ENCODE measurements around the gene CTNNA2. TPM values are rescaled to one million over a fixed set of nuclear protein-coding genes. Genes with fewer than 3 reads are reported as not detected.

The CTNNA2 gene
- total RNA-seq, 2 donors from 2014 or later: 0.17 to 0.88 TPM

DNA sequence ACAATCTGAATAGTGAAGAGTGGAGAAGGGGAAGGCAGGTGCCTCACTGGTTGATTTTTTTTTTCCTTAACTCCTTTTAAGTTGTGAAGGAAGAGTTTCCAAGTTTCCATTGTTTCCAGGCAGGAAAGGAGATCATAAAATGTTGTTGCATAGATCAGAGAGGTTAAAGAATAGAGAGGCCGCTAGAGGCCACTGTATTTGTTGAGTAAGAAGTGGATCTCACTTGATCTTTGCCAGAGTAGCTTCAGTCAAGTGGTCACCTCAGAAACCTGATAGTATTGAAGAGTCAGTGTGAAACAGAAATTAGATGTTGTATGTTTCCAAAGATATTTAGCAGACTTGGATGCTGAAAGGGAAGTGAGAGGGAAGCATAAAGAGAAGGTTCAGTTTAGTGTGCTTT lies 17.6 kb downstream of the CTNNA2 start:
- no peak overlapping the region for H3K27ac ChIP-seq
- no peaks in the 10 kb centered on the region for H3K36me3 ChIP-seq
- H3K9me3 ChIP-seq: no peaks in the 10 kb centered on the region
- intact Hi-C loops (cut with DNase I): loop anchor here (10.0 kb wide), 1 partner anchor 334 kb away; no protein-coding TSS in a partner anchor
- no peak for DNase-seq
- TF ChIP-seq, protein P1, sequence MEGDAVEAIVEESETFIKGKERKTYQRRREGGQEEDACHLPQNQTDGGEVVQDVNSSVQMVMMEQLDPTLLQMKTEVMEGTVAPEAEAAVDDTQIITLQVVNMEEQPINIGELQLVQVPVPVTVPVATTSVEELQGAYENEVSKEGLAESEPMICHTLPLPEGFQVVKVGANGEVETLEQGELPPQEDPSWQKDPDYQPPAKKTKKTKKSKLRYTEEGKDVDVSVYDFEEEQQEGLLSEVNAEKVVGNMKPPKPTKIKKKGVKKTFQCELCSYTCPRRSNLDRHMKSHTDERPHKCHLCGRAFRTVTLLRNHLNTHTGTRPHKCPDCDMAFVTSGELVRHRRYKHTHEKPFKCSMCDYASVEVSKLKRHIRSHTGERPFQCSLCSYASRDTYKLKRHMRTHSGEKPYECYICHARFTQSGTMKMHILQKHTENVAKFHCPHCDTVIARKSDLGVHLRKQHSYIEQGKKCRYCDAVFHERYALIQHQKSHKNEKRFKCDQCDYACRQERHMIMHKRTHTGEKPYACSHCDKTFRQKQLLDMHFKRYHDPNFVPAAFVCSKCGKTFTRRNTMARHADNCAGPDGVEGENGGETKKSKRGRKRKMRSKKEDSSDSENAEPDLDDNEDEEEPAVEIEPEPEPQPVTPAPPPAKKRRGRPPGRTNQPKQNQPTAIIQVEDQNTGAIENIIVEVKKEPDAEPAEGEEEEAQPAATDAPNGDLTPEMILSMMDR (IDR thresholded peaks at IDR 0.05): no peak
- no peaks in the 10 kb centered on the region for H3K4me1 ChIP-seq
- H3K4me3 ChIP-seq: no peak overlapping the region
- H3K9ac ChIP-seq (ENCODE audit: low read depth in 2 of 2, low read length in 2 of 2): no peak overlapping the region
- no peaks in the 10 kb centered on the region for H3K27me3 ChIP-seq

DNA sequence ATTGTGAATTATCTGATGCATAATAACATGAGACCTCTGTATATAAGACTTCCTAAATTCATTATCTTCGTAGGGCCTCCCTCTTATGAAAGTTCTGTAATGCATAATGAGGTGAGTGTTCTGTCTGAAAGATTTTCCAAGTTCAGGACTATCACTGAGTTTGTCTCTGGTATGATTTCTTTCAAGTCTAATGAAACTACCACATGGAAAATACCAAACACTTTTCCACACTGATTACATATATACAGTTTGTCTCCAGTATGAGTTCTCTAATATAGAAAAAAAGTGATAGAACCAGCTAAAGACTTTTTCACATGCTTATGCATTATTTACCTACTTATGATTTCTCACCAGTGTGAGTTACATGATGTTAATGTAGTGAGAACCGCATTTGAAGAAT lies 34.7 kb downstream of the CTNNA2 start:
- Histone ChIP-seq H3K9ac (ENCODE audit: low read depth in 2 of 2, low read length in 2 of 2) (no peak overlapping the region), H3K27me3 (no peaks in the 10 kb centered on the region), H3K9me3 (no peaks in the 10 kb centered on the region), H3K36me3 (no peaks in the 10 kb centered on the region), H3K27ac (no peak overlapping the region), H3K4me1 (no peaks in the 10 kb centered on the region), H3K4me3 (no peak overlapping the region)
- intact Hi-C loops (cut with DNase I): no loop called here
- TF ChIP-seq, protein P1 (IDR thresholded peaks at IDR 0.05): no peak
- no peak for DNase-seq

DNA sequence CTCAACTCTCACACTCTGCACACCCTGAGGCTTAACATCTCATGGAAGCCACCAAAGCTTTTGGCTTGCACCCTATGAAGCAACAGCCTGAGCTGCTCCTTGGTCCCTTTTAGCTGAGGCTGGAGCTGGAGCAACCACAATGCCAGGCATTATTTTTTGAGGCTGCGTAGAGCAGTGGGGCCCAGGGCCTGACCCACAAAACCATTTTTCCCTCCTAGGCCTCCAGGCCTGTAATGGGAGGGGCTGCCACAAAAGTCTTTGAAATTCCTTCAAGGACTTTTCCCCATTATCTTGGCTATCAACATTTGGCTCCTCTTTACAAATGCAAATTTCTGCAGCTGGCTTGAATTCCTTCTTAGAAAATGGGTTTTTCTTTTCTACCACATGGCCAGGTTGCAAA lies 39.8 kb downstream of the CTNNA2 start:
- H3K4me1 ChIP-seq: no peaks in the 10 kb centered on the region
- DNase-seq: no peak
- TF ChIP-seq, protein P1 (IDR thresholded peaks at IDR 0.05): no peak
- intact Hi-C loops (cut with DNase I): no loop called here
- H3K9ac ChIP-seq (ENCODE audit: low read depth in 2 of 2, low read length in 2 of 2): no peak overlapping the region
- H3K27me3 ChIP-seq: no peaks in the 10 kb centered on the region
- no peaks in the 10 kb centered on the region for H3K36me3 ChIP-seq
- no peak overlapping the region for H3K4me3 ChIP-seq
- no peaks in the 10 kb centered on the region for H3K9me3 ChIP-seq
- no peak overlapping the region for H3K27ac ChIP-seq

DNA sequence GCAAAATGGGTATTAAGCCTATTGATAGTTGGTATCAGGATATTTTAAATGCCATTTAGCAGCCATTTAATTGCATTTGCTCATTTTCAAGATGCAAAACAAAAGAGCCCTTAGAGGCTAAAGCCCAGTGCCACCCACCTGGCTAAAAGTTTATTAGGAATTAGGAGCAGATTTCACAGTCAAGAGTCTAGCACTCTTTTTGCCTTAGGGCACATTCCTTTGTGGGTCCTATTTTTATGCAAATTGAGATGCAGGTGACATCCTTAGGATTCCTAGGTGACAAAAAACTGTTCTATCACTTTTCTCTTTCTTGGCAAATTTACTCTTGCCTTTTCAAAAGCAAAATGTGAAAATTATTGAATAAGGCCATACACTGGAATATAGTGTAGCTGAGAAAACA lies 42.0 kb downstream of the CTNNA2 start:
- Histone ChIP-seq H3K4me3 (no peak overlapping the region), H3K9ac (ENCODE audit: low read depth in 2 of 2, low read length in 2 of 2) (no peak overlapping the region), H3K27me3 (no peaks in the 10 kb centered on the region), H3K27ac (no peak overlapping the region), H3K9me3 (no peaks in the 10 kb centered on the region), H3K4me1 (no peaks in the 10 kb centered on the region), H3K36me3 (no peaks in the 10 kb centered on the region)
- DNase-seq: no peak
- intact Hi-C loops (cut with DNase I): no loop called here
- TF ChIP-seq, protein P1 (IDR thresholded peaks at IDR 0.05): no peak

DNA sequence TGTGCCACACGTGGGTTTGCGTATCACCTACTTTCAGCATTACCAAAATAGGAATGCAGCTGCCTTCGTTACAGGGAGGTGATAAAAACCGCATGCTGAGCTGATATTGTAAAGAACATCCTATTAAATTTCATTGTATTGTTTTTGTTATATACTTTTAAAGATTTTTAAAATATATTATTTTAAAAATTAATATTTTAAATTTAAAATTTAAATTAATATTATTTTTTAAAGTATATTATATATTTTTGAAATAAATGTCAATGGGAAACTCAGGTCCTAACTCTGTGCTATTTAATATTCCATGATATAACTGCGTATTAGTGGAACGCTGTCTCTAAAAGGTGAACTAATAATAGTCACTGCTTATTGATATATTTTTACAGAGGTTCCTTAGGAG lies 51.2 kb downstream of the CTNNA2 start:
- DNase-seq: no peak
- intact Hi-C loops (cut with DNase I): no loop called here
- TF ChIP-seq, protein P1 (IDR thresholded peaks at IDR 0.05): no peak
- Histone ChIP-seq H3K27ac (no peak overlapping the region), H3K36me3 (no peaks in the 10 kb centered on the region), H3K27me3 (no peaks in the 10 kb centered on the region), H3K9ac (ENCODE audit: low read depth in 2 of 2, low read length in 2 of 2) (no peak overlapping the region), H3K9me3 (no peaks in the 10 kb centered on the region), H3K4me1 (no peaks in the 10 kb centered on the region), H3K4me3 (no peak overlapping the region)

DNA sequence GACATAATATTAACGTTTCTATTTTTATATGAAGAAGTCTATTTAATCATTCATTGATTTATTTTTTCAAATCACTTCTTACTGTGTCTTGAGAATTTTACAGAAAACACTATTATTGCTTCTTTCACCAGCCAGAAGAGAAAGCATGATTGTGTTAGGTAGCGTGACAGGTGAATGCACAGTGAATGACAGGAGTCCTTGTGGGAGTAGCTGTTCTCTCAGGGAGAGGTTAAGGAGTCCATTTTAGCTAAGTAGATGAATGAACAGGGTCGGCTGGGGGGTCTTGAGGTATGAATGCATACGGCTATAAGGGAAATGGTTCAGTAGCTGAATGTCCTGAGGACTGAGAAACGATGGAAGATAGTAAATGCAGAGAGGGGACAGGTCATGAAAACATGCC lies 56.2 kb downstream of the CTNNA2 start:
- no peaks in the 10 kb centered on the region for H3K4me1 ChIP-seq
- no peaks in the 10 kb centered on the region for H3K27me3 ChIP-seq
- H3K4me3 ChIP-seq: no peak overlapping the region
- H3K9me3 ChIP-seq: no peaks in the 10 kb centered on the region
- TF ChIP-seq, protein P1 (IDR thresholded peaks at IDR 0.05): no peak
- H3K9ac ChIP-seq (ENCODE audit: low read depth in 2 of 2, low read length in 2 of 2): no peak overlapping the region
- DNase-seq: no peak
- H3K27ac ChIP-seq: no peak overlapping the region
- no peaks in the 10 kb centered on the region for H3K36me3 ChIP-seq
- intact Hi-C loops (cut with DNase I): no loop called here

Data from colonic mucosa (tissue), 4 donors.